Measurements from ENCODE around the gene MAP4K2. TPM values are rescaled to one million over a fixed set of nuclear protein-coding genes. Genes with fewer than 3 reads are reported as not detected.
"Not testable (repeated sequence)": the region's sequence is repeated elsewhere in the genome, so short reads cannot be mapped to it uniquely, and the experiment has no call there.

Gene MAP4K2
- total and polyA plus RNA-seq, 12 donors = 6.4 to 57.7 (median 19.0) TPM

- Histone ChIP-seq H3K27me3 (no peaks in the 10 kb centered on the region), H3K4me1 (replicated peaks in 1 of 2) (peaks cover 22% of the 10 kb centered on the region in 2 donors), H3K9me3 (replicated peaks in 1 of 3) (no peaks in the 10 kb centered on the region), H3K36me3 (replicated peaks in 1 of 2) (no peaks in the 10 kb centered on the region), H3K4me3 (no peak overlapping the region), H3K27ac (no peak overlapping the region)
- 17 to 26% (median 23%) methylated on average over 11 to 13 of the region's 13 CpGs for WGBS, 4 donors
- peak; percentile 89 to 94 (median 92) for DNase-seq
- TF ChIP-seq POLR2A (IDR thresholded peaks at IDR 0.05) = no peak
- TF ChIP-seq CTCF (IDR thresholded peaks at IDR 0.05) = peak; percentile 95 to 99 (median 97)
- intact Hi-C loops (cut with DNase I) = loop anchor here (5.0 to 10.0 kb wide), 3 partner anchors 45 to 168 kb away; partner anchors contain the start of genes ARL2 (in 1 of the 2) and BATF2 (in 1 of the 2)
Measured at GRCh38 chr11:64846998-64847666, 44.1 kb upstream of the MAP4K2 start.

DNA sequence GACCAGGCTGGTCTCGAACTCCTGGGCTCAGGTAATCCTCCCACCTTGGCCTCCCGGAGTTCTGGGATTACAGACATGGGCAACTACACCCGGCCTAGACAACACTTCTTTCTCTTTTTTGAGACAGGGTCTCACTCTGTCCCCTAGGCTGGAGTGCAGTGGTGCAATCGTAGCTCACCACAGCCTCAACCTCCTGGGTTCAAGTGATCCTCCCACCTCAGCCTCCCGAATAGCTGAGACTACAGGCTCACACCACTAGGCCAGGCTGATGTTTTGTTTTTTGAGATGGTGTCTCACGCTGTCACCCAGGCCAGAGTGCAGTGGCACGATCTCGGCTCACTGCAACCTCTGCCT, 42.7 kb upstream of the MAP4K2 start:
- not testable (repeated sequence) for DNase-seq; H3K27ac ChIP-seq; H3K9me3 ChIP-seq (replicated peaks in 1 of 3); H3K27me3 ChIP-seq; H3K4me3 ChIP-seq; H3K36me3 ChIP-seq (replicated peaks in 1 of 2)
- peaks cover 18 to 22% of the 10 kb centered on the region in 2 donors for H3K4me1 ChIP-seq (replicated peaks in 1 of 2)
- WGBS, 4 donors = 85 to 93% (median 91%) methylated on average over 8 of the region's 8 CpGs
- intact Hi-C loops (cut with DNase I) = loop anchor here (5.0 to 10.0 kb wide), 3 partner anchors 47 to 169 kb away; partner anchors contain the start of genes ARL2 (in 1 of the 2) and BATF2 (in 1 of the 2)

DNA sequence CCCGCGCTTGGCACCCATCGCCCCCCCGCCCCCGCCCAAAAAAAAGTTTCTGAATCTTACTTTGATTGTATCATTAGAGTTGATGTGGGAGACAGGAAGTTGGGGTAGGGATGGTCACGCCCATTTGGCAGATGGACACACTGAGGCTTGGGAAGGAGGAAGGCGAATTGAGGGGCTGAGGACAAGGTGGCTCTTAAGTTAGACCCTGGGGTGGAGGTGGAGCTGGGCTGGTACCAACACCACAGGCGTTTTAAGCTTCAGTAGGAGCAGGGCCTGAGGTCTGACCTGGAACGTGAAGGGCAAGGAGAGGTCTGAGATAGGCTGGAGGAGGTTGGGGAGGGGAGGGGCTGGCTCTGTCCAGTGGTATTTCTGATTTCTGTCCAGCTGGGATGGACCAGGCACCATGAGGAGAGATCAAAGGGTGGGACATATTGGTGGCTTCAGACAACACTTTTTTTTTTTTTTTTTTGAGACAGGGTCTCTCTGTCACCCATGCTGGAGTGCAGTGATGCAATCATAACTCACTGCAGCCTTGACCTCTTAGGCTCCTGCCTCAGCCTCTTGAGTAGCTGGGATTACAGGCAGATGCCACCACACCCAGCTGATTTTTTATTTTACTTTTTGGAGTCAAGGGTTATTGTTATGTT, 42.2 kb upstream of the MAP4K2 start:
- peak overlapping the region in 2 of 5 donors; percentile 54 to 82 for H3K27ac ChIP-seq
- WGBS, 4 donors = 23 to 45% (median 25%) methylated on average over 4 to 9 of the region's 9 CpGs

DNA sequence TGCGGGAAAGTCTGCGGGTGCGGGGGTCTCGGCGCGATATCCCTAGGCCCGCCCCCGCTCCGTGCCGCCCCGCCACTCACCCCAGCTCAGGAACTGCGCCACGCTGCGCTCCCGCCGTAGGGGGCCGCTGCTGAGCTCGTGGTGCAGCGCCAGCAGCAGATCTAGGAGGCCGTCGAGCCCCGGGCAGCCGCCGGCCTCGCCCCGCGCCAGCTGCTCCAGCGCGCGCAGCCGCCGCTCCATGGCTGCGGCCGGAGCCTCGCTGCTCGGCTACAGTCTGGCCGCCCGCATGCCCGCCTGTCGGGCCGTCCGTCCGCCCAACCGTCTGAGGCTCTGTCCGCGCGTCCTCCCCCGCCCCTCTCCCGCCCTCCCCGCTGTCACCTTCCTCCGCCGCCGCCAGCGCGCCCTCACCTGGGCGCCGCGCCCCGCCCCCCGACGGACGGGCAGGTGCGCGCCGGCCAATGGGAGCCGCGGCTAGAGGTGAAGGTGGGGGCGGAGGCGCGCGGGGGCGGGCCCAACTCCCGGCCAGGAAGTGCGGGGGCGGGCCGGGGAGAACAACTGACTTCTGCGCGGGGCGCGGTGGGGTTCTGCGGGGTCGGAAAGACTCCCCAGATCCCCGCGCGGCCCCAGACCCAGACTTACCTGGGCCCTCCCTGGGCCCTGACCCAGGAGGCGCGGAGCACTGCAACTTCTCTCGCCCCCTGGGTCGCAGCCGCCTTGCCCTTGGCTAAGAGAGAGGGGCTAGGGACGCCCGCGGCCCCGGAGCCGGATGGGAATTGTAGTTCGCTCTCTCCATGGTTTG, 41.5 kb upstream of the MAP4K2 start, which contains the start of gene CDC42BPG:
TSS of gene CDC42BPG (minus strand) at position 324 of the 799 bp plus-strand sequence. CDS start at position 240, 84 bp downstream.
- no peaks in the 10 kb centered on the region for H3K36me3 ChIP-seq (replicated peaks in 1 of 2)
- peak within 1 kb of the TSS in 2 of 4 donors; percentile 16 to 74 for H3K4me3 ChIP-seq
- H3K27ac ChIP-seq = peak within 1 kb of the TSS in 3 of 5 donors; percentile 54 to 82 (median 56)
- no peaks in the 10 kb centered on the region for H3K27me3 ChIP-seq
- 0 to 7% (median 2%) methylated on average over 2 to 96 of the region's 96 CpGs for WGBS, 4 donors
- H3K9me3 ChIP-seq (replicated peaks in 1 of 3) = no peaks in the 10 kb centered on the region
- TF ChIP-seq POLR2A (IDR thresholded peaks at IDR 0.05) (no peak), CTCF (IDR thresholded peaks at IDR 0.05) (peak in 5 of 6 experiments; percentile 28 to 70 (median 56))
- peaks cover 17 to 22% of the 10 kb centered on the region in 2 donors for H3K4me1 ChIP-seq (replicated peaks in 1 of 2)
- DNase-seq = peak in 3 of 7 donors; percentile 56 to 72 (median 63)
- intact Hi-C loops (cut with DNase I) = loop anchor here (5.0 to 10.0 kb wide), 3 partner anchors 48 to 170 kb away; partner anchors contain the start of genes ARL2 (in 1 of the 2) and BATF2 (in 1 of the 2)

More for the DNA sequence above, 42.2 kb upstream of the MAP4K2 start:
- TF ChIP-seq POLR2A (IDR thresholded peaks at IDR 0.05) = no peak
- TF ChIP-seq CTCF (IDR thresholded peaks at IDR 0.05) = no peak
- DNase-seq = no peak
- Histone ChIP-seq H3K36me3 (replicated peaks in 1 of 2) (no peaks in the 10 kb centered on the region), H3K4me1 (replicated peaks in 1 of 2) (peaks cover 17 to 22% of the 10 kb centered on the region in 2 donors), H3K4me3 (peak overlapping the region in 2 of 4 donors; percentile 16 to 74), H3K27me3 (no peaks in the 10 kb centered on the region), H3K9me3 (replicated peaks in 1 of 3) (no peaks in the 10 kb centered on the region)
- intact Hi-C loops (cut with DNase I) = loop anchor here (5.0 to 10.0 kb wide), 3 partner anchors 47 to 170 kb away; partner anchors contain the start of genes ARL2 (in 1 of the 2) and BATF2 (in 1 of the 2)
